Natural killer cell (primary cell): ENCODE data around the gene CREBBP. TPM values are rescaled to one million over a fixed set of nuclear protein-coding genes. Genes with fewer than 3 reads are reported as not detected.

Source experiments
- ATAC-seq, 3 donors: fragments of 150-1000 bp in 2 of 3; fragments of 200-7000 bp in 1 of 3; cut with Tn5 transposase; 1 replicate in 1 of 3; 2 replicates in 2 of 3; pipeline ENCODE4 v1.10.0; 2021; ENCODE audit warnings: mild to moderate bottlenecking in 2 of 3, moderate library complexity in 2 of 3
- DNase-seq, 2 donors: peaks; one replicate each; pipeline versions ENCODE4 v3.0.0 to v3.0.0-alpha.2; 2013 to 2021; ENCODE audit warnings: mixed read lengths in 1 of 2
- H3K27ac ChIP-seq: one replicate; pipeline ENCODE4 v1.5.1; 2013; ENCODE audit warnings: mild to moderate bottlenecking, low read length
- H3K27me3 ChIP-seq: one replicate; pipeline ENCODE4 v1.6.1; 2013; ENCODE audit warnings: low read length; ENCODE audit not compliant: control insufficient read depth, insufficient read depth
- H3K36me3 ChIP-seq: one replicate; pipeline ENCODE4 v1.6.1; 2013; ENCODE audit warnings: low read length; ENCODE audit not compliant: control insufficient read depth, insufficient read depth
- H3K4me1 ChIP-seq: one replicate; pipeline ENCODE4 v1.6.1; 2013; ENCODE audit warnings: low read length; ENCODE audit not compliant: control insufficient read depth, insufficient read depth
- H3K4me3 ChIP-seq: one replicate; pipeline ENCODE4 v1.5.1; 2013; ENCODE audit warnings: low read length
- H3K9me3 ChIP-seq: one replicate; pipeline ENCODE4 v1.6.1; 2013; ENCODE audit warnings: low read length; ENCODE audit not compliant: control insufficient read depth, insufficient read depth
- H3K27ac Mint-ChIP-seq, 2 donors: one replicate each; pipeline ENCODE4 v1.8.0; 2022; ENCODE audit warnings: mild to moderate bottlenecking in 2 of 2, mixed read lengths in 2 of 2, moderate library complexity in 1 of 2
- H3K27me3 Mint-ChIP-seq, 2 donors: one replicate each; pipeline ENCODE4 v1.8.0; 2022; ENCODE audit warnings: low read depth in 2 of 2, mixed read lengths in 2 of 2
- H3K36me3 Mint-ChIP-seq: one replicate; pipeline ENCODE4 v1.8.0; 2022; ENCODE audit warnings: mixed read lengths
- H3K4me1 Mint-ChIP-seq, 2 donors: one replicate each; pipeline ENCODE4 v1.8.0; 2022; ENCODE audit warnings: mixed read lengths in 2 of 2
- H3K4me3 Mint-ChIP-seq: one replicate; pipeline ENCODE4 v1.8.0; 2022; ENCODE audit warnings: mild to moderate bottlenecking, moderate library complexity, mixed read lengths
- H3K9me3 Mint-ChIP-seq, 2 donors: one replicate each; pipeline ENCODE4 v1.8.0; 2022; ENCODE audit warnings: mixed read lengths in 2 of 2
- WGBS: methylation state at CpG from one replicate; pipeline ENCODE4 v1.1.7; 2013; ENCODE audit warnings: missing lambda C conversion rate; ENCODE audit not compliant: insufficient coverage; 5-methylcytosine and 5-hydroxymethylcytosine counted together
- intact Hi-C: fragments of 100-400 bp; cut with micrococcal nuclease; formaldehyde crosslinking; loops from one replicate; pipeline ENCODE4 v1.14.2; 2022
- total RNA-seq, 4 donors: library from RNA; stranded (reverse); fragments of 120-200 nt in 1 of 4; gene quantifications; one replicate each; pipeline versions ENCODE4 v1.2.3 to v1.2.4, GENCODE V29; 2013 to 2022
- TF ChIP-seq, protein P1 (sequence below): fragments of 200-600 bp; IDR thresholded peaks from one replicate; pipeline ENCODE4 v1.8.0; 2022; ENCODE audit warnings: antibody characterized with exemption

Gene CREBBP
- total RNA-seq, 3 donors from 2014 or later (not counting 1 experiment from before 2014, with no cell fraction given) = 197 to 234 (median 224) TPM

DNA sequence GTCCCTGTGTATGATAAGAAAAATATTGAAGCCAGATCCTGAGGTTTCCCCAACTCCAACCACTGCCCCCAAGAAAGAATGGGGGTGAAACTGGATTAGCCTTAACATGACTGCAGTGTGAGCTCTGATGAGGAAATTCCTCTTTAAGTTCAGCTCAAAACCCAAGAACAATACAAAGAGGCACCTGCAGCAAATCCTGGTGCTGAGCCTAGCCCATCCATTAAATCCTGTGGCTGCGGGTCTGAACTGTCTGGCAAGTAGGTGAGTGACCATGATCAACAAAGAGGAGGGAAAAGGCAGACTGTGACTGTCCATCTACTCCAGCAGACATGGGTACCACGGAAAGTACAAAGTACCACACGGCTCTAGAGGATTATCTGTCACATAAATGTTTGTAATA, 64.2 kb downstream of the CREBBP start:
- no peak overlapping the region for H3K27ac ChIP-seq
- TF ChIP-seq, protein P1, sequence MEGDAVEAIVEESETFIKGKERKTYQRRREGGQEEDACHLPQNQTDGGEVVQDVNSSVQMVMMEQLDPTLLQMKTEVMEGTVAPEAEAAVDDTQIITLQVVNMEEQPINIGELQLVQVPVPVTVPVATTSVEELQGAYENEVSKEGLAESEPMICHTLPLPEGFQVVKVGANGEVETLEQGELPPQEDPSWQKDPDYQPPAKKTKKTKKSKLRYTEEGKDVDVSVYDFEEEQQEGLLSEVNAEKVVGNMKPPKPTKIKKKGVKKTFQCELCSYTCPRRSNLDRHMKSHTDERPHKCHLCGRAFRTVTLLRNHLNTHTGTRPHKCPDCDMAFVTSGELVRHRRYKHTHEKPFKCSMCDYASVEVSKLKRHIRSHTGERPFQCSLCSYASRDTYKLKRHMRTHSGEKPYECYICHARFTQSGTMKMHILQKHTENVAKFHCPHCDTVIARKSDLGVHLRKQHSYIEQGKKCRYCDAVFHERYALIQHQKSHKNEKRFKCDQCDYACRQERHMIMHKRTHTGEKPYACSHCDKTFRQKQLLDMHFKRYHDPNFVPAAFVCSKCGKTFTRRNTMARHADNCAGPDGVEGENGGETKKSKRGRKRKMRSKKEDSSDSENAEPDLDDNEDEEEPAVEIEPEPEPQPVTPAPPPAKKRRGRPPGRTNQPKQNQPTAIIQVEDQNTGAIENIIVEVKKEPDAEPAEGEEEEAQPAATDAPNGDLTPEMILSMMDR = no peak
- no peak for ATAC-seq
- H3K4me1 ChIP-seq = peaks cover 59% of the 10 kb centered on the region
- peaks cover 88 to 90% of the 10 kb centered on the region in 2 donors for H3K4me1 Mint-ChIP-seq
- no peaks in the 10 kb centered on the region for H3K27me3 ChIP-seq
- H3K27ac Mint-ChIP-seq = no peak overlapping the region
- WGBS = 96% methylated on average over 3 of the region's 3 CpGs
- H3K36me3 Mint-ChIP-seq = no peaks in the 10 kb centered on the region
- intact Hi-C loops = loop anchor here (5.0 kb wide), 2 partner anchors 46 to 61 kb away; no protein-coding TSS in a partner anchor
- H3K4me3 Mint-ChIP-seq = peak overlapping the region; percentile 8
- H3K9me3 Mint-ChIP-seq = no peaks in the 10 kb centered on the region
- no peaks in the 10 kb centered on the region for H3K36me3 ChIP-seq
- H3K27me3 Mint-ChIP-seq = no peaks in the 10 kb centered on the region
- H3K4me3 ChIP-seq = no peak overlapping the region
- no peaks in the 10 kb centered on the region for H3K9me3 ChIP-seq
- no peak for DNase-seq

DNA sequence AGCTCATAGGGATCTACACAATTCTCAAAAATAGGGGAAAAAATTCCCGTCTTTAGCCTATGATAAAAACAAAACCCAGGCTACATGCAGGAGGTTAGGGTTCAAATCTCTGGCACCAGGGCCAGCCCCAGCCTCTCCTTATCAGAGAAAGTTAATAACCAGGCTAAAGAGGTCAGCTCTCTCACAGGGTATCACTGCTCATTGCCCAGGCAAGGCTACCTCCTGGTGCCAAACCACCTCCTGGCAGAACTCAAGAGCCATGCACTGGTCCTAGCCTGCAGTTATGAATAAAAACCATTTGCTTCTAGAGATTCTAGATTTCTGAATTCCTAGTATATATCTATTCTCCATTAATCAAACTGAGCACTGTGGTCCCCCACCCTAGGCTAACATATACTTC, 65.8 kb downstream of the CREBBP start:
- Mint-ChIP-seq H3K27me3 (no peaks in the 10 kb centered on the region), H3K4me3 (no peak overlapping the region), H3K9me3 (no peaks in the 10 kb centered on the region), H3K4me1 (peaks cover 88 to 90% of the 10 kb centered on the region in 2 donors), H3K36me3 (no peaks in the 10 kb centered on the region), H3K27ac (no peak overlapping the region)
- Histone ChIP-seq H3K4me1 (peaks cover 60% of the 10 kb centered on the region), H3K27ac (no peak overlapping the region), H3K4me3 (no peak overlapping the region), H3K9me3 (no peaks in the 10 kb centered on the region), H3K36me3 (no peaks in the 10 kb centered on the region), H3K27me3 (no peaks in the 10 kb centered on the region)
- TF ChIP-seq, protein P1 = no peak
- WGBS = 100% methylated on average over 1 of the region's 1 CpG
- DNase-seq = no peak
- no peak for ATAC-seq
- intact Hi-C loops = loop anchor here (5.0 kb wide), 2 partner anchors 48 to 63 kb away; no protein-coding TSS in a partner anchor

DNA sequence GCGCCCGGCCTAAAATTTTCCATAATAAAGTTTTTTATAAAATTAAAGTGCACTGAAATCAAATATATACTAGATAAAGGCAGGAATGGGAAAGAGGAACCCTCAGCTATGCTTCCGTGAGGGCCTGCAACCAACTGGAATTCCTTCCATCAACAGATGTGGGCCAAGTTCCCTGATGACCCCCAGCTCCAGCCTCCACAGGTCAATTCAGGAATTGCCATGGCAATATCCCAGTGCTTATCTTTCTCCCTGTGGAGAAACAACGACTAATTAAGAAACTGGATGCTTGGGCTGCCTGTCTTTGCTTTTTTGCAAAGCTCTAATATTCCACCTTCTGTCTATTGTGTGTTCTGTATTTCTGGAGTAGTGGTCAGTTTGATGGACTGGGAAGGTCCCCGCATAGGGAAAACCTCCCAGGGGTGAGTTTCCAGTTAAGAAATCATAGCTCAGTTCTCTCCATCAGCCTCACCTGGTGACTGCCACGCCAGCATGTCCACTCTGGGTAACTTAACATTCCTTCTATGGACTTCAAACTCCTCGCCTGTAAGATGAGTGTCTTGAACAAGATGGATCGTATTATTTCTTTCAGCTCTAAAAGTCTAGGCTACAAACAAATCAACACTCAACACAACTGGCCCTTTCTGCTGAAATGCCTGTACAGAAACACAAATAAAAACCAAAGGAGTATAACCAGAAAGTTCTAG, 67.9 kb downstream of the CREBBP start:
- Mint-ChIP-seq H3K36me3 (peaks cover under 1% of the 10 kb centered on the region), H3K27me3 (no peaks in the 10 kb centered on the region), H3K9me3 (no peaks in the 10 kb centered on the region), H3K4me3 (no peak overlapping the region), H3K4me1 (peaks cover 85 to 90% of the 10 kb centered on the region in 2 donors), H3K27ac (peak overlapping the region in 1 of 2 donors; percentile 18)
- DNase-seq (no peak), ATAC-seq (no peak)
- Histone ChIP-seq H3K27ac (no peak overlapping the region), H3K27me3 (no peaks in the 10 kb centered on the region), H3K36me3 (peaks cover 8% of the 10 kb centered on the region), H3K4me1 (peaks cover 61% of the 10 kb centered on the region), H3K9me3 (no peaks in the 10 kb centered on the region), H3K4me3 (no peak overlapping the region)
- 96% methylated on average over 6 of the region's 8 CpGs for WGBS
- TF ChIP-seq, protein P1 = no peak
- intact Hi-C loops = no loop called here
